Tibial nerve (tissue), 4 donors: ENCODE measurements around the gene RIGI.

Experiments
- CTCF ChIP-seq, 5 experiments: fragments of 200-600 bp in 3 of 5; fragments of 450-650 bp in 2 of 5; sonication (generic) in 3 of 5; IDR thresholded peaks; one replicate each; pipeline ENCODE4 v1.5.1; 2016 to 2019; ENCODE audit warnings: antibody characterized with exemption in 5 of 5, mild to moderate bottlenecking in 3 of 5, moderate library complexity in 2 of 5
- EP300 ChIP-seq, 2 donors: sonication (generic); formaldehyde crosslinking; IDR thresholded peaks; one replicate each; pipeline ENCODE4 v1.6.1; 2017; ENCODE audit warnings: antibody characterized with exemption in 2 of 2, mild to moderate bottlenecking in 1 of 2
- POLR2A ChIP-seq, 2 donors: fragments of 450-650 bp; IDR thresholded peaks; one replicate each; pipeline ENCODE4 v1.6.1; 2017; ENCODE audit warnings: antibody characterized with exemption in 2 of 2, mild to moderate bottlenecking in 2 of 2, moderate library complexity in 2 of 2

- TF ChIP-seq CTCF (IDR thresholded peaks at IDR 0.05) (no peak), POLR2A (IDR thresholded peaks at IDR 0.05) (no peak), EP300 (IDR thresholded peaks at IDR 0.05) (no peak)
Observed at GRCh38 chr9:32516241-32516640, 9.8 kb downstream of the RIGI start.
